H9 (cell line): Measurements from ENCODE around the gene GPR35. TPM values are rescaled to one million over a fixed set of nuclear protein-coding genes. Genes with fewer than 3 reads are reported as not detected.

Experiments
- DNase-seq: peaks from one replicate; pipeline ENCODE4 v3.0.0-alpha.2; 2017
- H2AFZ ChIP-seq: one replicate; pipeline ENCODE4 v1.6.1; 2013; ENCODE audit warnings: mild to moderate bottlenecking, low read length, control low read depth, moderate library complexity
- H2AK5ac ChIP-seq: 2 replicates; pipeline ENCODE4 v1.6.1; 2013; ENCODE audit warnings: low read length, control low read depth, mixed read lengths; ENCODE audit not compliant: insufficient read length
- H2BK120ac ChIP-seq: one replicate; pipeline ENCODE4 v1.6.1; 2013; ENCODE audit warnings: low read depth, mild to moderate bottlenecking, low read length, control low read depth, inconsistent platforms; ENCODE audit not compliant: poor library complexity, severe bottlenecking
- H2BK12ac ChIP-seq: 2 replicates; pipeline ENCODE4 v1.6.1; 2013; ENCODE audit warnings: low read length, control low read depth, mixed read lengths, low read depth; ENCODE audit not compliant: insufficient read length
- H2BK15ac ChIP-seq: 2 replicates; pipeline ENCODE4 v1.6.1; 2013; ENCODE audit warnings: low read depth, low read length, control low read depth
- H2BK20ac ChIP-seq: one replicate; pipeline ENCODE4 v1.6.1; 2013; ENCODE audit warnings: low read depth, mild to moderate bottlenecking, low read length, control low read depth, inconsistent platforms; ENCODE audit not compliant: poor library complexity, severe bottlenecking
- H2BK5ac ChIP-seq: 2 replicates; pipeline ENCODE4 v1.6.1; 2013; ENCODE audit warnings: low read length, control low read depth, mixed read lengths; ENCODE audit not compliant: insufficient read length
- H3K14ac ChIP-seq: 2 replicates; pipeline ENCODE4 v1.6.1; 2013; ENCODE audit warnings: low read length, control low read depth; ENCODE audit not compliant: insufficient read depth
- H3K18ac ChIP-seq: 2 replicates; pipeline ENCODE4 v1.6.1; 2013; ENCODE audit warnings: low read depth, mild to moderate bottlenecking, mixed read lengths, low read length, control low read depth; ENCODE audit not compliant: insufficient read length
- H3K23ac ChIP-seq: 2 replicates; pipeline ENCODE4 v1.6.1; 2013; ENCODE audit warnings: low read length, control low read depth, mixed read lengths, low read depth; ENCODE audit not compliant: insufficient read length
- H3K23me2 ChIP-seq: 2 replicates; pipeline ENCODE4 v1.6.1; 2013; ENCODE audit warnings: low read depth, mild to moderate bottlenecking, mixed read lengths, low read length, control low read depth; ENCODE audit not compliant: insufficient read length, poor library complexity, severe bottlenecking
- H3K27ac ChIP-seq: 2 replicates; pipeline ENCODE4 v1.5.1; 2013; ENCODE audit warnings: low read length, control low read depth, mixed read lengths, low read depth; ENCODE audit not compliant: insufficient read length
- H3K27me3 ChIP-seq: 2 replicates; pipeline ENCODE4 v1.6.1; 2013; ENCODE audit warnings: low read length, control low read depth, inconsistent platforms; ENCODE audit not compliant: insufficient read depth
- H3K4ac ChIP-seq: 2 replicates; pipeline ENCODE4 v1.6.1; 2013; ENCODE audit warnings: low read depth, mild to moderate bottlenecking, control low read depth, inconsistent platforms, low read length, moderate library complexity
- H3K4me1 ChIP-seq: 2 replicates; pipeline ENCODE4 v1.6.1; 2013; ENCODE audit warnings: low read length, control low read depth, inconsistent platforms; ENCODE audit not compliant: insufficient read depth
- H3K4me2 ChIP-seq: 2 replicates; pipeline ENCODE4 v1.6.1; 2013; ENCODE audit warnings: low read length, control low read depth, mixed read lengths; ENCODE audit not compliant: insufficient read length, insufficient read depth
- H3K56ac ChIP-seq: 2 replicates; pipeline ENCODE4 v1.6.1; 2013; ENCODE audit warnings: low read depth, mild to moderate bottlenecking, mixed read lengths, low read length, control low read depth; ENCODE audit not compliant: insufficient read length
- H3K79me1 ChIP-seq: 2 replicates; pipeline ENCODE4 v1.6.1; 2013; ENCODE audit warnings: low read depth, mild to moderate bottlenecking, moderate library complexity, low read length, control low read depth, inconsistent platforms; ENCODE audit not compliant: insufficient read depth, poor library complexity, severe bottlenecking
- H3K79me2 ChIP-seq: 2 replicates; pipeline ENCODE4 v1.6.1; 2013; ENCODE audit warnings: low read length, control low read depth, inconsistent platforms; ENCODE audit not compliant: insufficient read depth
- H3K9ac ChIP-seq: 2 replicates; pipeline ENCODE4 v1.6.1; 2013; ENCODE audit warnings: low read length, control low read depth, mixed read lengths; ENCODE audit not compliant: insufficient read length; ENCODE audit errors: extremely low read depth
- H3K9me3 ChIP-seq: one replicate; pipeline ENCODE4 v1.6.1; 2013; ENCODE audit warnings: low read depth, low read length, inconsistent platforms; ENCODE audit not compliant: control insufficient read depth
- H3T11ph ChIP-seq: one replicate; pipeline ENCODE4 v1.6.1; 2013; ENCODE audit warnings: mild to moderate bottlenecking, low read length, control low read depth, inconsistent platforms
- H4K20me1 ChIP-seq: one replicate; pipeline ENCODE4 v1.6.1; 2013; ENCODE audit not compliant: control insufficient read depth, insufficient read length, insufficient read depth
- H4K5ac ChIP-seq: 2 replicates; pipeline ENCODE4 v1.6.1; 2013; ENCODE audit warnings: low read depth, mild to moderate bottlenecking, mixed read lengths, low read length, control low read depth; ENCODE audit not compliant: insufficient read length
- H4K8ac ChIP-seq: replicated peaks from 2 replicates; pipeline ENCODE4 v1.6.1; 2013; ENCODE audit warnings: low read length, control low read depth, mixed read lengths, low read depth; ENCODE audit not compliant: insufficient read length
- H4K91ac ChIP-seq: 2 replicates; pipeline ENCODE4 v1.6.1; 2013; ENCODE audit warnings: low read depth, mild to moderate bottlenecking, moderate library complexity, mixed read lengths, low read length, control low read depth; ENCODE audit not compliant: insufficient read length
- H3K27ac Mint-ChIP-seq, 3 experiments: 2 replicates in 2 of 3; 3 replicates in 1 of 3; pipeline ENCODE4 v1.8.0; 2020 to 2021; ENCODE audit warnings: mixed read lengths in 3 of 3, mild to moderate bottlenecking in 1 of 3, moderate library complexity in 1 of 3
- H3K27me3 Mint-ChIP-seq: 2 replicates; pipeline ENCODE4 v1.8.0; 2021; ENCODE audit warnings: low read depth, mild to moderate bottlenecking, moderate library complexity, mixed read lengths
- H3K36me3 Mint-ChIP-seq, 3 experiments: 2 replicates in 2 of 3; 3 replicates in 1 of 3; pipeline ENCODE4 v1.8.0; 2020 to 2021; ENCODE audit warnings: low read depth in 3 of 3, mixed read lengths in 3 of 3; ENCODE audit not compliant: insufficient read depth in 1 of 3
- H3K4me1 Mint-ChIP-seq, 2 experiments: 2 replicates each; pipeline ENCODE4 v1.8.0; 2020; ENCODE audit warnings: mixed read lengths in 2 of 2
- H3K4me3 Mint-ChIP-seq, 2 experiments: 2 replicates in 1 of 2; 3 replicates in 1 of 2; pipeline ENCODE4 v1.8.0; 2020 to 2021; ENCODE audit warnings: mild to moderate bottlenecking in 2 of 2, mixed read lengths in 2 of 2, moderate library complexity in 1 of 2
- H3K9me3 Mint-ChIP-seq, 2 experiments: 2 replicates in 1 of 2; 3 replicates in 1 of 2; pipeline ENCODE4 v1.8.0; 2020; ENCODE audit warnings: mild to moderate bottlenecking in 2 of 2, mixed read lengths in 2 of 2, moderate library complexity in 1 of 2
- WGBS: extraction: QIAGEN DNeasy Blood & Tissue Kit; methylation state at CpG from one replicate; pipeline ENCODE4 v1.1.7; 2013; ENCODE audit warnings: missing lambda C conversion rate, low lambda C conversion rate, mixed read lengths; ENCODE audit not compliant: insufficient read length; ENCODE audit errors: extremely low coverage; 5-methylcytosine and 5-hydroxymethylcytosine counted together
- total RNA-seq: library from RNA; stranded (reverse); gene quantifications from 2 replicates; pipeline ENCODE4 v1.2.1, GENCODE V29; 2021
- TF ChIP-seq, protein P1 (sequence below): fragments of 200-600 bp; sonication (generic); conservative IDR thresholded peaks from 3 replicates; pipeline ENCODE4 v1.8.0; 2021; ENCODE audit warnings: antibody characterized with exemption, mild to moderate bottlenecking

Gene GPR35
- total RNA-seq, 1 experiment from 2014 or later = 1.4 TPM

DNA sequence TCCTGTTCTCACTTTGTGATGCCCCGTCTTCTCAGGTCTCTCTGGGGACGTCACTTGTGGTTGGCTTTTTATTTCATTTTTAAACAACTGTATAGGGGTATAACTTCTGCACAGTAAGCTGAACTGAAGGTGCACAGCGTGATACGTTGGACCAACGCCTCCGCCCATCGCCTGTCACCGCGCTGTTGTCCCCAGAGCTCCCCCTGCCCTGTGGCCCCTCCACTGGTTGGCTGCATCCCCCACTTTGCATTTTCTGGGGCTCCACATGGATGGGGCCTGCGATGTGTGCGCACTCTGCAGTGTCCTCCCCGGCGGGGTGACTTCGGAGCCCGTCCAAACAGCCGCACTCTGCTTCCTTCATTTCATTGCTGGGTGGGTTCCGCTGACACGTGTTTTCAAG, 14.3 kb downstream of the GPR35 start:
- no peak overlapping the region for H3T11ph ChIP-seq
- H3K27me3 ChIP-seq = no peaks in the 10 kb centered on the region; the same call in 1 of the 2 replicates
- H2AFZ ChIP-seq = no peak overlapping the region
- H3K4me2 ChIP-seq = no peak overlapping the region
- no peak for DNase-seq
- no peak overlapping the region for H4K8ac ChIP-seq
- H4K5ac ChIP-seq = no peak overlapping the region
- no peaks in the 10 kb centered on the region for H3K23me2 ChIP-seq
- no peak overlapping the region for H3K9ac ChIP-seq
- H3K4ac ChIP-seq = no peak overlapping the region
- no peak overlapping the region for H2BK20ac ChIP-seq
- no peaks in the 10 kb centered on the region for H3K9me3 ChIP-seq
- peaks cover 12 to 24% of the 10 kb centered on the region in 2 experiments; a peak in 4 of 5 replicates for H3K9me3 Mint-ChIP-seq
- peaks cover 0 to 3% of the 10 kb centered on the region in 2 experiments; a peak in 1 of 4 replicates for H3K4me1 Mint-ChIP-seq
- no peak overlapping the region for H2BK15ac ChIP-seq
- no peaks in the 10 kb centered on the region for H4K20me1 ChIP-seq
- H3K4me3 Mint-ChIP-seq = no peak overlapping the region
- H3K4me1 ChIP-seq = no peaks in the 10 kb centered on the region
- no peak overlapping the region for H2BK12ac ChIP-seq
- H3K79me1 ChIP-seq = no peaks in the 10 kb centered on the region
- H3K27ac ChIP-seq = no peak overlapping the region
- H2BK120ac ChIP-seq = no peak overlapping the region
- TF ChIP-seq, protein P1, sequence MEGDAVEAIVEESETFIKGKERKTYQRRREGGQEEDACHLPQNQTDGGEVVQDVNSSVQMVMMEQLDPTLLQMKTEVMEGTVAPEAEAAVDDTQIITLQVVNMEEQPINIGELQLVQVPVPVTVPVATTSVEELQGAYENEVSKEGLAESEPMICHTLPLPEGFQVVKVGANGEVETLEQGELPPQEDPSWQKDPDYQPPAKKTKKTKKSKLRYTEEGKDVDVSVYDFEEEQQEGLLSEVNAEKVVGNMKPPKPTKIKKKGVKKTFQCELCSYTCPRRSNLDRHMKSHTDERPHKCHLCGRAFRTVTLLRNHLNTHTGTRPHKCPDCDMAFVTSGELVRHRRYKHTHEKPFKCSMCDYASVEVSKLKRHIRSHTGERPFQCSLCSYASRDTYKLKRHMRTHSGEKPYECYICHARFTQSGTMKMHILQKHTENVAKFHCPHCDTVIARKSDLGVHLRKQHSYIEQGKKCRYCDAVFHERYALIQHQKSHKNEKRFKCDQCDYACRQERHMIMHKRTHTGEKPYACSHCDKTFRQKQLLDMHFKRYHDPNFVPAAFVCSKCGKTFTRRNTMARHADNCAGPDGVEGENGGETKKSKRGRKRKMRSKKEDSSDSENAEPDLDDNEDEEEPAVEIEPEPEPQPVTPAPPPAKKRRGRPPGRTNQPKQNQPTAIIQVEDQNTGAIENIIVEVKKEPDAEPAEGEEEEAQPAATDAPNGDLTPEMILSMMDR = no peak
- H3K36me3 Mint-ChIP-seq = peaks cover 0 to under 1% (median 0%) of the 10 kb centered on the region in 3 experiments; a peak in 3 of 7 replicates
- H2AK5ac ChIP-seq = no peak overlapping the region
- H4K91ac ChIP-seq = no peak overlapping the region
- H3K14ac ChIP-seq = no peak overlapping the region
- H2BK5ac ChIP-seq = no peak overlapping the region
- H3K56ac ChIP-seq = no peak overlapping the region
- no peaks in the 10 kb centered on the region for H3K79me2 ChIP-seq
- no peak overlapping the region for H3K23ac ChIP-seq
- H3K18ac ChIP-seq = no peak overlapping the region
- no CpG with 5 or more reads among the region's 18 CpGs for WGBS
- no peak overlapping the region for H3K27ac Mint-ChIP-seq
- peaks cover 41% of the 10 kb centered on the region for H3K27me3 Mint-ChIP-seq
